ENCODE measurements around the gene AGAP3.

Gene AGAP3

GRCh38 chr7:151103973-151104372 lies 17.7 kb downstream of the AGAP3 start:
- Histone ChIP-seq H2AK5ac (ENCODE audit: low read depth, low read length) (no peak overlapping the region), H3K4ac (ENCODE audit: low read length) (no peak overlapping the region), H2BK12ac (ENCODE audit: low read length) (no peak overlapping the region), H3K27ac (replicated peaks; ENCODE audit: low read length) (no peak overlapping the region), H2AFZ (ENCODE audit: low read length) (no peak overlapping the region), H4K91ac (ENCODE audit: low read depth, low read length, poor library complexity) (no peak overlapping the region), H3K4me3 (ENCODE audit: low read length in 2 of 2) (no peak overlapping the region), H3K27me3 (ENCODE audit: control insufficient read depth in 3 of 3, insufficient read depth in 3 of 3, low read depth in 1 of 3, low read length in 3 of 3) (no peaks in the 10 kb centered on the region), H3K14ac (ENCODE audit: low read length) (no peak overlapping the region), H3K9ac (ENCODE audit: low read depth, low read length, poor library complexity) (no peak overlapping the region), H3K4me1 (ENCODE audit: control insufficient read depth in 2 of 2, insufficient read depth in 1 of 2, low read depth in 1 of 2, low read length in 2 of 2) (peaks cover 4 to 10% of the 10 kb centered on the region in 2 donors), H3K23ac (ENCODE audit: low read depth, low read length, poor library complexity) (no peak overlapping the region), H2BK5ac (ENCODE audit: low read length) (no peak overlapping the region), H3K79me1 (ENCODE audit: low read depth, low read length) (peaks cover 18% of the 10 kb centered on the region), H3K9me3 (replicated peaks in 1 of 2; ENCODE audit: control insufficient read depth in 2 of 2, insufficient read depth in 1 of 2, low read depth in 1 of 2, low read length in 2 of 2) (no peaks in the 10 kb centered on the region), H2BK120ac (ENCODE audit: low read depth, low read length) (no peak overlapping the region), H3K36me3 (replicated peaks in 1 of 2; ENCODE audit: control insufficient read depth in 2 of 2, insufficient read depth in 2 of 2, low read length in 2 of 2) (peaks cover 5 to 29% of the 10 kb centered on the region in 2 donors), H4K8ac (ENCODE audit: low read depth, low read length) (no peak overlapping the region), H3K4me2 (ENCODE audit: insufficient read depth, low read length, poor library complexity, severe bottlenecking) (no peak overlapping the region), H2BK15ac (ENCODE audit: low read length) (no peak overlapping the region), H3K18ac (ENCODE audit: low read length) (no peak overlapping the region)
- WGBS, 2 donors (ENCODE audit: extremely low coverage in 2 of 2, insufficient read length in 2 of 2, insufficient replicate concordance in 1 of 2) = no CpG with 5 or more reads among the region's 12 CpGs
- DNase-seq (ENCODE audit: low spot score) = no peak

GRCh38 chr7:151104411-151105235 lies 18.3 kb downstream of the AGAP3 start:
- Histone ChIP-seq H3K23ac (ENCODE audit: low read depth, low read length, poor library complexity) (no peak overlapping the region), H3K14ac (ENCODE audit: low read length) (no peak overlapping the region), H4K8ac (ENCODE audit: low read depth, low read length) (no peak overlapping the region), H3K4me2 (ENCODE audit: insufficient read depth, low read length, poor library complexity, severe bottlenecking) (no peak overlapping the region), H3K4me1 (ENCODE audit: control insufficient read depth in 2 of 2, insufficient read depth in 1 of 2, low read depth in 1 of 2, low read length in 2 of 2) (peaks cover 4 to 8% of the 10 kb centered on the region in 2 donors), H3K9me3 (replicated peaks in 1 of 2; ENCODE audit: control insufficient read depth in 2 of 2, insufficient read depth in 1 of 2, low read depth in 1 of 2, low read length in 2 of 2) (no peaks in the 10 kb centered on the region), H2BK12ac (ENCODE audit: low read length) (no peak overlapping the region), H3K18ac (ENCODE audit: low read length) (no peak overlapping the region), H3K36me3 (replicated peaks in 1 of 2; ENCODE audit: control insufficient read depth in 2 of 2, insufficient read depth in 2 of 2, low read length in 2 of 2) (peaks cover 5 to 29% of the 10 kb centered on the region in 2 donors), H3K27ac (replicated peaks; ENCODE audit: low read length) (no peak overlapping the region), H2AK5ac (ENCODE audit: low read depth, low read length) (no peak overlapping the region), H3K4me3 (ENCODE audit: low read length in 2 of 2) (no peak overlapping the region), H4K91ac (ENCODE audit: low read depth, low read length, poor library complexity) (no peak overlapping the region), H2AFZ (ENCODE audit: low read length) (no peak overlapping the region), H2BK15ac (ENCODE audit: low read length) (no peak overlapping the region), H3K27me3 (ENCODE audit: control insufficient read depth in 3 of 3, insufficient read depth in 3 of 3, low read depth in 1 of 3, low read length in 3 of 3) (no peaks in the 10 kb centered on the region), H2BK5ac (ENCODE audit: low read length) (no peak overlapping the region), H3K4ac (ENCODE audit: low read length) (no peak overlapping the region), H3K9ac (ENCODE audit: low read depth, low read length, poor library complexity) (no peak overlapping the region), H3K79me1 (ENCODE audit: low read depth, low read length) (peaks cover 15% of the 10 kb centered on the region), H2BK120ac (ENCODE audit: low read depth, low read length) (no peak overlapping the region)
- DNase-seq (ENCODE audit: low spot score) = no peak
- no CpG with 5 or more reads among the region's 23 CpGs for WGBS, 2 donors (ENCODE audit: extremely low coverage in 2 of 2, insufficient read length in 2 of 2, insufficient replicate concordance in 1 of 2)

DNA sequence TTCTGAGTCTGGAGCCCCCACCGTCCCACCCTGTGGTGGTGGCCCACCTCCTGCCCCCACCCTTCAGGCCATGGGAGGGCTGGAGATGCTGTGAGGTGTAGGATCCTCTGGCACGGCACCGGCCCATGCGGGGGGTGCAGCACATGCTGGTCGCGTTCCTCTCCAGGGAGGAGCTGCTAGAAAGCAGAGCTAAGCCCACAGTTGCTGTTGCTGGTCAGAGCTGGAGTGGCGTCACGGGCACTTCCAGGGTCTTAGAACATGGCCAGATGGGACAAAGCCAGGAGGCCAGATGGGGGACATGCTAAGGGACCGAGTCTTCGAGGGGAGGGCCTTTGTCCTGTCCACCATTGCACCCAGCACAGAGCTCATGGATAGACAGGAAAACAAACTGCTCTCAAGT lies 21.6 kb downstream of the AGAP3 start:
- peaks cover 7% of the 10 kb centered on the region for H3K79me1 ChIP-seq (ENCODE audit: low read depth, low read length)
- H2BK120ac ChIP-seq (ENCODE audit: low read depth, low read length) = no peak overlapping the region
- no peak overlapping the region for H2BK12ac ChIP-seq (ENCODE audit: low read length)
- no peak overlapping the region for H3K23ac ChIP-seq (ENCODE audit: low read depth, low read length, poor library complexity)
- H4K91ac ChIP-seq (ENCODE audit: low read depth, low read length, poor library complexity) = no peak overlapping the region
- no peak overlapping the region for H3K4me3 ChIP-seq (ENCODE audit: low read length in 2 of 2)
- WGBS, 2 donors (ENCODE audit: extremely low coverage in 2 of 2, insufficient read length in 2 of 2, insufficient replicate concordance in 1 of 2) = no CpG with 5 or more reads among the region's 10 CpGs
- H3K14ac ChIP-seq (ENCODE audit: low read length) = no peak overlapping the region
- DNase-seq (ENCODE audit: low spot score) = no peak
- H4K8ac ChIP-seq (ENCODE audit: low read depth, low read length) = no peak overlapping the region
- no peak overlapping the region for H2AFZ ChIP-seq (ENCODE audit: low read length)
- no peaks in the 10 kb centered on the region for H3K9me3 ChIP-seq (replicated peaks in 1 of 2; ENCODE audit: control insufficient read depth in 2 of 2, insufficient read depth in 1 of 2, low read depth in 1 of 2, low read length in 2 of 2)
- peaks cover 4 to 27% of the 10 kb centered on the region in 2 donors for H3K36me3 ChIP-seq (replicated peaks in 1 of 2; ENCODE audit: control insufficient read depth in 2 of 2, insufficient read depth in 2 of 2, low read length in 2 of 2)
- no peak overlapping the region for H3K18ac ChIP-seq (ENCODE audit: low read length)
- no peak overlapping the region for H3K4ac ChIP-seq (ENCODE audit: low read length)
- H3K27ac ChIP-seq (replicated peaks; ENCODE audit: low read length) = no peak overlapping the region
- H2AK5ac ChIP-seq (ENCODE audit: low read depth, low read length) = peak overlapping the region; percentile 54
- H3K4me1 ChIP-seq (ENCODE audit: control insufficient read depth in 2 of 2, insufficient read depth in 1 of 2, low read depth in 1 of 2, low read length in 2 of 2) = peaks cover 0 to 12% of the 10 kb centered on the region in 2 donors
- no peak overlapping the region for H2BK5ac ChIP-seq (ENCODE audit: low read length)
- H3K4me2 ChIP-seq (ENCODE audit: insufficient read depth, low read length, poor library complexity, severe bottlenecking) = no peak overlapping the region
- H3K27me3 ChIP-seq (ENCODE audit: control insufficient read depth in 3 of 3, insufficient read depth in 3 of 3, low read depth in 1 of 3, low read length in 3 of 3) = no peaks in the 10 kb centered on the region
- H3K9ac ChIP-seq (ENCODE audit: low read depth, low read length, poor library complexity) = no peak overlapping the region
- no peak overlapping the region for H2BK15ac ChIP-seq (ENCODE audit: low read length)

DNA sequence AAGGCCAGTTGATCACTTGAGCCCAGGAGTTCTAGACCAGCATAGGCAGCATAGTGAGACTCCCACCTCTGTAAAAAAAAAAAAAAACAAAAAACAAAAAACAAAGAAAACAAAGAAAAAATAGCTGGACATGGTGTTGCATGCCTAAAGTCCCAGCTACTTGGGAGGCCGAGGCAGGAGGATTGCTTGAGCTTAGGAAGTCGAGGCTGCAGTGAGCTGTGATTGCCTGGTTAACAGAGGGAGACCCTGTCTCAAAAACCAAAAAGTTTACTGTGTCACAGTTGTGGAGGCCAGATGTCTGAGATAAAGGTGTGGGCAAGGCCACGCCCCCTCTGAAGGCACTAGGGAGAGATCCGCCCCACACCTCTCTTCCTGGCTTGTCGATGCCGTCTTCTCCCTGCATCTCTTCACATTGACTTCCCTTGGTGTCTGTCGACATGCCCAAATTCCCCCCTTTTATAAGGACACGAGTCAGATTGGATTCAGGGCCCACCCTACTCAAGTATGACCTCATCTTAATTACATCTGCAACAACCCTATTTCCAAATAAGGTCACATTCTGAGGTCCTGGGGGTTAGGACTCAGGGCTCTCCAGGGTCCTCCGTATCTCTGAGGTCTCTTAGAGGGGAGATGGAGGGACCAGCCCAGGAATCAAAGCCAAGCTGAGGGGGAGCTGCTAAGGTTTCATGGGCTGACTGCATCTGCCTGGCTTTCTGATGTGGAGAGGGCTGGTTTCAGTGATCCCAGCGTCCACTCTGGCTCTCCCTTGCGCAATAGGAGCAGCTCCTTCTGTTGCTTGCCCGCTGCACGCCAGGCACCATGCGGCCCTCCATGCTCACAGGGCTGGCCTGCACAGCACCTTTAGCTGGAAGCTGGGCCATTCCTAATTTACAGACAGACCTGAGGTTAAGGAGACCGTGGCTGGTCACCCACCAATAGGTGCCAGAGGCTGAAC lies 23.1 kb downstream of the AGAP3 start:
- H3K79me1 ChIP-seq (ENCODE audit: low read depth, low read length) = peaks cover 7% of the 10 kb centered on the region
- peaks cover 2 to 14% of the 10 kb centered on the region in 2 donors for H3K36me3 ChIP-seq (replicated peaks in 1 of 2; ENCODE audit: control insufficient read depth in 2 of 2, insufficient read depth in 2 of 2, low read length in 2 of 2)
- no peak overlapping the region for H3K27ac ChIP-seq (replicated peaks; ENCODE audit: low read length)
- no peak overlapping the region for H2AFZ ChIP-seq (ENCODE audit: low read length)
- H3K18ac ChIP-seq (ENCODE audit: low read length) = peak overlapping the region; percentile 21
- H2BK120ac ChIP-seq (ENCODE audit: low read depth, low read length) = no peak overlapping the region
- no peak overlapping the region for H2BK15ac ChIP-seq (ENCODE audit: low read length)
- H3K4me1 ChIP-seq (ENCODE audit: control insufficient read depth in 2 of 2, insufficient read depth in 1 of 2, low read depth in 1 of 2, low read length in 2 of 2) = peaks cover 11 to 21% of the 10 kb centered on the region in 2 donors
- no peak overlapping the region for H3K23ac ChIP-seq (ENCODE audit: low read depth, low read length, poor library complexity)
- no peak overlapping the region for H3K4ac ChIP-seq (ENCODE audit: low read length)
- H4K8ac ChIP-seq (ENCODE audit: low read depth, low read length) = no peak overlapping the region
- H3K14ac ChIP-seq (ENCODE audit: low read length) = no peak overlapping the region
- H3K9me3 ChIP-seq (replicated peaks in 1 of 2; ENCODE audit: control insufficient read depth in 2 of 2, insufficient read depth in 1 of 2, low read depth in 1 of 2, low read length in 2 of 2) = no peaks in the 10 kb centered on the region
- no peak overlapping the region for H2BK12ac ChIP-seq (ENCODE audit: low read length)
- no peak overlapping the region for H3K4me3 ChIP-seq (ENCODE audit: low read length in 2 of 2)
- no peak overlapping the region for H4K91ac ChIP-seq (ENCODE audit: low read depth, low read length, poor library complexity)
- no CpG with 5 or more reads among the region's 15 CpGs for WGBS, 2 donors (ENCODE audit: extremely low coverage in 2 of 2, insufficient read length in 2 of 2, insufficient replicate concordance in 1 of 2)
- DNase-seq (ENCODE audit: low spot score) = no peak
- no peak overlapping the region for H2BK5ac ChIP-seq (ENCODE audit: low read length)
- H3K4me2 ChIP-seq (ENCODE audit: insufficient read depth, low read length, poor library complexity, severe bottlenecking) = no peak overlapping the region
- H2AK5ac ChIP-seq (ENCODE audit: low read depth, low read length) = no peak overlapping the region
- no peaks in the 10 kb centered on the region for H3K27me3 ChIP-seq (ENCODE audit: control insufficient read depth in 3 of 3, insufficient read depth in 3 of 3, low read depth in 1 of 3, low read length in 3 of 3)
- no peak overlapping the region for H3K9ac ChIP-seq (ENCODE audit: low read depth, low read length, poor library complexity)

Data from neuronal stem cell (in vitro differentiated cells).